Measurements from ENCODE around the gene F12. TPM values are rescaled to one million over a fixed set of nuclear protein-coding genes. Genes with fewer than 3 reads are reported as not detected.

Gene F12
- total and polyA plus RNA-seq, 2 donors (not counting 1 experiment from before 2014, with no cell fraction given), result 0.10 to 0.50 TPM

GRCh38 chr5:177397875-177398390 is 11.4 kb downstream of the F12 start:
- DNase-seq (ENCODE audit: low read depth in 2 of 2), result no peak

DNA sequence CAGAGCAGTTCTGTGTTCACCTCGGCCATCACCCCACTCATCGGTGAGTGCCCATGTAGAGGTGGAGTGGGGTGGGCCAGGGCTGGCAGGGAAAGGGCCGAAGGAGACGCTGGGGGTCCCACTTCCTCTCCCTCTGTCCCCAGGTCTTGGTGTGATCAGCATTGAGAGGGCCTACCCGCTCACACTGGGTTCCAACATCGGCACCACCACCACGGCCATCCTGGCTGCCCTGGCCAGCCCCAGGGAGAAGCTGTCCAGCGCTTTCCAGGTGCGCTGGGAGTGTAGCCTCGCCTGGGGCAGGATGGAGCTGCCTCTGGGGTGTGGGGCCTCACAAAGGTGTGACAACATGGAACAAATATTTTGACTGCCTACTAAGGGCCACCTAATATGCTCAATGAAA is 12.6 kb downstream of the F12 start:
- H3K4me1 ChIP-seq (ENCODE audit: control insufficient read depth, extremely low read depth, insufficient read depth, low read length), result no peaks in the 10 kb centered on the region
- DNase-seq (ENCODE audit: low read depth in 2 of 2), result no peak
- H3K9me3 ChIP-seq (ENCODE audit: control insufficient read depth, insufficient read depth, low read depth, low read length), result no peaks in the 10 kb centered on the region
- H3K36me3 ChIP-seq (ENCODE audit: control insufficient read depth, insufficient read depth, low read length), result no peaks in the 10 kb centered on the region
- H3K27me3 ChIP-seq (ENCODE audit: control insufficient read depth, insufficient read depth, low read length), result peaks cover 35% of the 10 kb centered on the region
- no peaks in the 10 kb centered on the region for H3K79me2 ChIP-seq (ENCODE audit: control insufficient read depth, insufficient read depth, low read length)
- no peak overlapping the region for H3K27ac ChIP-seq (ENCODE audit: insufficient read depth, low read length)
- TF ChIP-seq, protein P1, sequence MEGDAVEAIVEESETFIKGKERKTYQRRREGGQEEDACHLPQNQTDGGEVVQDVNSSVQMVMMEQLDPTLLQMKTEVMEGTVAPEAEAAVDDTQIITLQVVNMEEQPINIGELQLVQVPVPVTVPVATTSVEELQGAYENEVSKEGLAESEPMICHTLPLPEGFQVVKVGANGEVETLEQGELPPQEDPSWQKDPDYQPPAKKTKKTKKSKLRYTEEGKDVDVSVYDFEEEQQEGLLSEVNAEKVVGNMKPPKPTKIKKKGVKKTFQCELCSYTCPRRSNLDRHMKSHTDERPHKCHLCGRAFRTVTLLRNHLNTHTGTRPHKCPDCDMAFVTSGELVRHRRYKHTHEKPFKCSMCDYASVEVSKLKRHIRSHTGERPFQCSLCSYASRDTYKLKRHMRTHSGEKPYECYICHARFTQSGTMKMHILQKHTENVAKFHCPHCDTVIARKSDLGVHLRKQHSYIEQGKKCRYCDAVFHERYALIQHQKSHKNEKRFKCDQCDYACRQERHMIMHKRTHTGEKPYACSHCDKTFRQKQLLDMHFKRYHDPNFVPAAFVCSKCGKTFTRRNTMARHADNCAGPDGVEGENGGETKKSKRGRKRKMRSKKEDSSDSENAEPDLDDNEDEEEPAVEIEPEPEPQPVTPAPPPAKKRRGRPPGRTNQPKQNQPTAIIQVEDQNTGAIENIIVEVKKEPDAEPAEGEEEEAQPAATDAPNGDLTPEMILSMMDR (conservative IDR thresholded peaks at IDR 0.05 in 1 of 2, IDR thresholded peaks at IDR 0.05 in 1 of 2; ENCODE audit: low read depth in 1 of 2, low read length in 2 of 2), result no peak
- no peak for TF ChIP-seq EZH2 (IDR thresholded peaks at IDR 0.05; ENCODE audit: low read length, missing control alignments)
- no peaks in the 10 kb centered on the region for H4K20me1 ChIP-seq (ENCODE audit: control insufficient read depth, extremely low read depth, insufficient read depth, low read length)
- no peak overlapping the region for H2AFZ ChIP-seq (ENCODE audit: low read length)
- H3K4me2 ChIP-seq (ENCODE audit: extremely low read depth, insufficient read depth, low read length), result no peak overlapping the region
- H3K4me3 ChIP-seq (replicated peaks in 1 of 4; ENCODE audit: control extremely low read depth in 1 of 4, insufficient read depth in 1 of 4, low read depth in 3 of 4, low read length in 4 of 4), result no peak overlapping the region
- no peak overlapping the region for H3K9ac ChIP-seq (ENCODE audit: insufficient read depth, low read length)

More at GRCh38 chr5:177397875-177398390, 11.4 kb downstream of the F12 start:
- H3K4me2 ChIP-seq (ENCODE audit: extremely low read depth, insufficient read depth, low read length), result no peak overlapping the region
- no peak overlapping the region for H2AFZ ChIP-seq (ENCODE audit: low read length)
- no peak overlapping the region for H3K27ac ChIP-seq (ENCODE audit: insufficient read depth, low read length)
- no peak overlapping the region for H3K9ac ChIP-seq (ENCODE audit: insufficient read depth, low read length)
- no peaks in the 10 kb centered on the region for H3K36me3 ChIP-seq (ENCODE audit: control insufficient read depth, insufficient read depth, low read length)
- no peaks in the 10 kb centered on the region for H3K79me2 ChIP-seq (ENCODE audit: control insufficient read depth, insufficient read depth, low read length)
- no peak overlapping the region for H3K4me3 ChIP-seq (replicated peaks in 1 of 4; ENCODE audit: control extremely low read depth in 1 of 4, insufficient read depth in 1 of 4, low read depth in 3 of 4, low read length in 4 of 4)
- H4K20me1 ChIP-seq (ENCODE audit: control insufficient read depth, extremely low read depth, insufficient read depth, low read length), result no peaks in the 10 kb centered on the region
- TF ChIP-seq, protein P1 (conservative IDR thresholded peaks at IDR 0.05 in 1 of 2, IDR thresholded peaks at IDR 0.05 in 1 of 2; ENCODE audit: low read depth in 1 of 2, low read length in 2 of 2), result no peak
- TF ChIP-seq EZH2 (IDR thresholded peaks at IDR 0.05; ENCODE audit: low read length, missing control alignments), result no peak
- no peaks in the 10 kb centered on the region for H3K9me3 ChIP-seq (ENCODE audit: control insufficient read depth, insufficient read depth, low read depth, low read length)
- peaks cover 46% of the 10 kb centered on the region for H3K27me3 ChIP-seq (ENCODE audit: control insufficient read depth, insufficient read depth, low read length)
- no peaks in the 10 kb centered on the region for H3K4me1 ChIP-seq (ENCODE audit: control insufficient read depth, extremely low read depth, insufficient read depth, low read length)

DNA sequence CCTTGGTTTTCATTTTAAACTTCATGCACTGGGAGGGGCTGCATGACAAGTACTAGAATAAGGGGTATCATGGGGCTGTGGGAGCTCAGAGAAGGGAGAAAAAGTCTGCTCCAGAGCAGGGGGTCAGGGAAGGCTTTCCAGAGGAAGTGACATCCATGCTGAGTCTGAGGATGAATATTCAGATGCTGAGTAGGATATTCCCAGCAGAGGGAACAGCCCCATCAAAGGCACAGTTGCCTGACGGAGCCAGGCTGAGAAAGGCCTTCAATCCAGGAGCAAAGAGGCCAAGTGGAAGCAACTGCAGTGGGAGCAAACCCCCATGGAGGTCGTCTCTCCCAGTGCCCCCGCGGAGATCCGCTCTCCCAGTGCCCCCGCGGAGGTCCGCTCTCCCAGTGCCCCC is 13.3 kb downstream of the F12 start:
- Histone ChIP-seq H3K4me3 (replicated peaks in 1 of 4; ENCODE audit: control extremely low read depth in 1 of 4, insufficient read depth in 1 of 4, low read depth in 3 of 4, low read length in 4 of 4) (no peak overlapping the region), H4K20me1 (ENCODE audit: control insufficient read depth, extremely low read depth, insufficient read depth, low read length) (no peaks in the 10 kb centered on the region), H3K79me2 (ENCODE audit: control insufficient read depth, insufficient read depth, low read length) (no peaks in the 10 kb centered on the region), H3K36me3 (ENCODE audit: control insufficient read depth, insufficient read depth, low read length) (no peaks in the 10 kb centered on the region), H3K27me3 (ENCODE audit: control insufficient read depth, insufficient read depth, low read length) (peaks cover 27% of the 10 kb centered on the region), H3K9ac (ENCODE audit: insufficient read depth, low read length) (no peak overlapping the region), H2AFZ (ENCODE audit: low read length) (no peak overlapping the region), H3K27ac (ENCODE audit: insufficient read depth, low read length) (no peak overlapping the region), H3K4me2 (ENCODE audit: extremely low read depth, insufficient read depth, low read length) (no peak overlapping the region), H3K4me1 (ENCODE audit: control insufficient read depth, extremely low read depth, insufficient read depth, low read length) (no peaks in the 10 kb centered on the region), H3K9me3 (ENCODE audit: control insufficient read depth, insufficient read depth, low read depth, low read length) (no peaks in the 10 kb centered on the region)
- TF ChIP-seq, protein P1 (conservative IDR thresholded peaks at IDR 0.05 in 1 of 2, IDR thresholded peaks at IDR 0.05 in 1 of 2; ENCODE audit: low read depth in 1 of 2, low read length in 2 of 2), result no peak
- no peak for TF ChIP-seq EZH2 (IDR thresholded peaks at IDR 0.05; ENCODE audit: low read length, missing control alignments)
- no peak for DNase-seq (ENCODE audit: low read depth in 2 of 2)

Data from fibroblast of lung (primary cell).